Tibial artery (tissue), 4 donors: ENCODE data around the gene BEGAIN.
A peak's percentile ranks its signal among the peaks of the same experiment; 100 is the strongest.

ENCODE experiments used
- DNase-seq, 2 donors: peaks; one replicate each; pipeline ENCODE4 v3.0.0-alpha.2; 2019
- H3K27ac ChIP-seq, 2 donors: fragments of 200-600 bp; sonication (generic) in 1 of 2; 1 replicate in 1 of 2; 2 replicates in 1 of 2; pipeline ENCODE4 v1.5.1; 2018 to 2019; ENCODE audit warnings: mild to moderate bottlenecking in 1 of 2
- H3K27me3 ChIP-seq, 2 donors: fragments of 200-600 bp; sonication (generic) in 1 of 2; one replicate each; pipeline versions ENCODE4 v1.5.1 to v1.6.0; 2016 to 2019
- H3K36me3 ChIP-seq, 3 donors: fragments of 200-600 bp; sonication (generic) in 2 of 3; one replicate each; pipeline ENCODE4 v1.5.1; 2016 to 2019; ENCODE audit warnings: mild to moderate bottlenecking in 2 of 3
- H3K4me1 ChIP-seq, 4 donors: fragments of 200-600 bp; sonication (generic) in 2 of 4; 1 replicate in 3 of 4; 2 replicates in 1 of 4; pipeline ENCODE4 v1.5.1; 2016 to 2019
- H3K4me3 ChIP-seq, 2 donors: fragments of 200-600 bp; sonication (generic) in 1 of 2; 1 replicate in 1 of 2; 2 replicates in 1 of 2; pipeline ENCODE4 v1.5.1; 2018 to 2019; ENCODE audit warnings: mild to moderate bottlenecking in 2 of 2
- H3K9me3 ChIP-seq, 3 donors: fragments of 200-600 bp; sonication (generic) in 1 of 3; one replicate each; pipeline ENCODE4 v1.5.1; 2016 to 2019
- intact Hi-C: fragments of 100-400 bp; cut with DNase I; formaldehyde crosslinking; loops from one replicate; pipeline ENCODE4 v1.15.0; 2023; ENCODE audit warnings: low total_unique reads
- TF ChIP-seq, protein P1 (sequence below), 2 experiments: fragments of 200-600 bp in 1 of 2; fragments of 450-650 bp in 1 of 2; IDR thresholded peaks; one replicate each; pipeline ENCODE4 v1.5.1; 2017 to 2019; ENCODE audit warnings: antibody characterized with exemption in 2 of 2, mild to moderate bottlenecking in 1 of 2, moderate library complexity in 1 of 2

Gene BEGAIN

DNA sequence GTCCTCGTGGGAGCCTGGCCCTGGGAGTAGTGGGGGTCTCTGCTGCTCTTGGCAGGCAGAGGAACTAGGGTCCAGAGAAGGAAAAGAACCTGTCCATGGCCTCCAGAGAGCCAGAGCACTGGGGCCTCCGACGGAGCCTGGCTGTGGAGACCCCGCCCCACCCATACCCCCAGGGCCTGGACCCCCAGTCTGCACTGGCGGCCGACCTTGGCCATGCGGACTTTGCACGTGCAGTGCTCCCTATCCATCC lies 1.1 kb downstream of the BEGAIN start:
- peaks cover 0 to 9% (median 7%) of the 10 kb centered on the region in 4 donors for H3K4me1 ChIP-seq
- peaks cover 0 to 54% of the 10 kb centered on the region in 2 donors for H3K27me3 ChIP-seq
- no peaks in the 10 kb centered on the region for H3K9me3 ChIP-seq
- no peak overlapping the region for H3K4me3 ChIP-seq
- no peaks in the 10 kb centered on the region for H3K36me3 ChIP-seq
- H3K27ac ChIP-seq = no peak overlapping the region
- DNase-seq = peak in 1 of 2 donors; percentile 50
- intact Hi-C loops = no loop called here
- TF ChIP-seq, protein P1, sequence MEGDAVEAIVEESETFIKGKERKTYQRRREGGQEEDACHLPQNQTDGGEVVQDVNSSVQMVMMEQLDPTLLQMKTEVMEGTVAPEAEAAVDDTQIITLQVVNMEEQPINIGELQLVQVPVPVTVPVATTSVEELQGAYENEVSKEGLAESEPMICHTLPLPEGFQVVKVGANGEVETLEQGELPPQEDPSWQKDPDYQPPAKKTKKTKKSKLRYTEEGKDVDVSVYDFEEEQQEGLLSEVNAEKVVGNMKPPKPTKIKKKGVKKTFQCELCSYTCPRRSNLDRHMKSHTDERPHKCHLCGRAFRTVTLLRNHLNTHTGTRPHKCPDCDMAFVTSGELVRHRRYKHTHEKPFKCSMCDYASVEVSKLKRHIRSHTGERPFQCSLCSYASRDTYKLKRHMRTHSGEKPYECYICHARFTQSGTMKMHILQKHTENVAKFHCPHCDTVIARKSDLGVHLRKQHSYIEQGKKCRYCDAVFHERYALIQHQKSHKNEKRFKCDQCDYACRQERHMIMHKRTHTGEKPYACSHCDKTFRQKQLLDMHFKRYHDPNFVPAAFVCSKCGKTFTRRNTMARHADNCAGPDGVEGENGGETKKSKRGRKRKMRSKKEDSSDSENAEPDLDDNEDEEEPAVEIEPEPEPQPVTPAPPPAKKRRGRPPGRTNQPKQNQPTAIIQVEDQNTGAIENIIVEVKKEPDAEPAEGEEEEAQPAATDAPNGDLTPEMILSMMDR (IDR thresholded peaks at IDR 0.05) = no peak

- H3K36me3 ChIP-seq = no peaks in the 10 kb centered on the region
- peaks cover 0 to 49% of the 10 kb centered on the region in 2 donors for H3K27me3 ChIP-seq
- no peaks in the 10 kb centered on the region for H3K9me3 ChIP-seq
- DNase-seq = peak in 1 of 2 donors; percentile 12
- H3K4me3 ChIP-seq = no peak overlapping the region
- H3K4me1 ChIP-seq = peaks cover 0 to 9% (median 7%) of the 10 kb centered on the region in 4 donors
- TF ChIP-seq, protein P1 (IDR thresholded peaks at IDR 0.05) = no peak
- intact Hi-C loops = no loop called here
- no peak overlapping the region for H3K27ac ChIP-seq
Measured at GRCh38 chr14:100585448-100586152, 1.6 kb downstream of the BEGAIN start.

DNA sequence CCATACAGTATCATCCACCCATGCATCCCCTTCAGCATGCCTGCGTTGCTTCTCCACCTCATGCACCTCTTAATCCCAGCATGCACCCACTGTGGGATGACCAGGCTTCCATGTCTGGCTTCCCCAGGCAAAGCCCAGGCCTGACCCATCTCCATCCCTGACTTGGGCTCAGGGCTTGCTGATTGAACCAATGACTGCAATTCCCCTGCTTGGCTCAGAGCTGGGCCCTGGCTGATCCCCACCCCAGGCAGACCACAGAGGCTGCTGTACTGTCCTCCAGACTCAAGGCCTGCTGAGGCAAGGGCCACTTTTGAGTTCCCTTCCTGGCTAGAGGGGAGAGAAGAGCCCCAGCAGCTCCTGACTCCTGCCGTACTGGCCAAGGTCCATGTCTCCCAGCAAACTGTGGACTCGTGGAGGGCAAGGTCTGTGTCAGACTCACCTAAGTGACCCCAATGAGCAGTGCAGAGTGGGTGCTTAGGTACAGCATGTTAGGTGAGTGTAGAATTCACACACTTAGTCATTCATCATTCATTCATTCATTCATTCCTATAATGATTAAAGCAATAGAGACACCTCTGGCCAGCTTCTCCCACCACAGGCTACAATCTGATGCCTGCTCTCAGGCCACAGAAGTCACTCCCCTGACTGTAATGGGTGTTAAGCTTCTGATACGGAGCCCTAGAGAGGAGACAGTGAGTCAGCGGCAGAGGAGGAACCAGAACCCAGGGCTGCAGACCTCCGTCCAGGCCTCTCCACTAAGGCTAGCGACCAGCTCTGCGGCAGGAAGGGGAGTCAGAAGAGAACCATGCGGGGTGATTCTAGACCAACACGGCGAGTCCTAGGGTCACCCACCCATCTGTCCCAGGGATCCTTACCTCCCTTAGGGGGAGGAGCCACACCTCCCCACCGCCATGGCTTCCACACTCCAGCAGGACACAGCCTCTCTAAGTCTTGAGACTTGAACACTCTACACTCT lies 2.9 kb downstream of the BEGAIN start:
- peak in 1 of 2 donors; percentile 59 for DNase-seq
- Histone ChIP-seq H3K27me3 (peaks cover 0 to 37% of the 10 kb centered on the region in 2 donors), H3K27ac (no peak overlapping the region), H3K36me3 (no peaks in the 10 kb centered on the region), H3K4me3 (no peak overlapping the region), H3K9me3 (no peaks in the 10 kb centered on the region), H3K4me1 (peaks cover 0 to 9% (median 7%) of the 10 kb centered on the region in 4 donors)
- intact Hi-C loops = no loop called here
- TF ChIP-seq, protein P1 (IDR thresholded peaks at IDR 0.05) = no peak

DNA sequence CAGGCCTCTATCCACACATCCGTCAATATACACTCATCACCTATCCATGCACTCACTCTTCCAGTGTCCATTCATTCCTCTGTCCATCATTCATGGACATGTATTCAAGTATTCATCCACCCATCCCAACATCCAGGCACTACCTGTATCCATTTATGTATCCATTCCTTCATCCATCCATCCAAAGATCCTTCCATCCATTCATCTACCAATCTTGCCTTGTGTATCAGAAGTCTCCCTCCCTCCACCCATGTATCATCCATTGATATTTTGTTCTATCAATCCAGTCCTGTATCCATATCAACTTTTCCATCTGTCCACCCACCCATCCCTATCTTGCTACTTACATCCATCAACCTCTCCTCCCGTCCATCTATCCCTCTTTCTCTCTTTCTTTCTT lies 4.0 kb downstream of the BEGAIN start:
- Histone ChIP-seq H3K4me3 (no peak overlapping the region), H3K36me3 (no peaks in the 10 kb centered on the region), H3K27ac (no peak overlapping the region), H3K27me3 (peaks cover 0 to 26% of the 10 kb centered on the region in 2 donors), H3K4me1 (peaks cover 0 to 9% (median 7%) of the 10 kb centered on the region in 4 donors), H3K9me3 (no peaks in the 10 kb centered on the region)
- intact Hi-C loops = no loop called here
- no peak for DNase-seq
- TF ChIP-seq, protein P1 (IDR thresholded peaks at IDR 0.05) = no peak

GRCh38 chr14:100582496-100583165 lies 4.6 kb downstream of the BEGAIN start:
- Histone ChIP-seq H3K27me3 (peaks cover 0 to 20% of the 10 kb centered on the region in 2 donors), H3K4me1 (peaks cover 0 to 9% (median 7%) of the 10 kb centered on the region in 4 donors), H3K9me3 (no peaks in the 10 kb centered on the region), H3K4me3 (no peak overlapping the region), H3K27ac (no peak overlapping the region), H3K36me3 (no peaks in the 10 kb centered on the region)
- intact Hi-C loops = no loop called here
- TF ChIP-seq, protein P1 (IDR thresholded peaks at IDR 0.05) = no peak
- peak in 1 of 2 donors; percentile 37 for DNase-seq
